AG09309 (cell line): Measurements from ENCODE around the gene PLPP7.

ENCODE experiments used
- DNase-seq: peaks from one replicate; pipeline ENCODE4 v3.0.0-alpha.2; 2010; ENCODE audit warnings: low read depth
- H3K4me3 ChIP-seq: 2 replicates; pipeline ENCODE4 v1.5.1; 2011; ENCODE audit warnings: mild to moderate bottlenecking, low read depth, low read length, moderate library complexity; ENCODE audit not compliant: control insufficient read depth
- CTCF ChIP-seq: IDR thresholded peaks from 2 replicates; pipeline ENCODE4 v1.5.1; 2011; ENCODE audit warnings: mild to moderate bottlenecking, low read depth, low read length, inconsistent platforms; ENCODE audit not compliant: insufficient read depth, control insufficient read depth; ENCODE audit errors: missing control alignments

Gene PLPP7

GRCh38 chr9:131291795-131292315 lies 2.3 kb downstream of the PLPP7 start:
- DNase-seq = no peak
- no peak overlapping the region for H3K4me3 ChIP-seq
- TF ChIP-seq CTCF = no peak

GRCh38 chr9:131292937-131293336 lies 3.4 kb downstream of the PLPP7 start:
- H3K4me3 ChIP-seq = no peak overlapping the region
- TF ChIP-seq CTCF = no peak

GRCh38 chr9:131296460-131296859 lies 6.9 kb downstream of the PLPP7 start:
- no peak for TF ChIP-seq CTCF
- no peak overlapping the region for H3K4me3 ChIP-seq
- no peak for DNase-seq

More at GRCh38 chr9:131292937-131293336, 3.4 kb downstream of the PLPP7 start:
- no peak for DNase-seq

DNA sequence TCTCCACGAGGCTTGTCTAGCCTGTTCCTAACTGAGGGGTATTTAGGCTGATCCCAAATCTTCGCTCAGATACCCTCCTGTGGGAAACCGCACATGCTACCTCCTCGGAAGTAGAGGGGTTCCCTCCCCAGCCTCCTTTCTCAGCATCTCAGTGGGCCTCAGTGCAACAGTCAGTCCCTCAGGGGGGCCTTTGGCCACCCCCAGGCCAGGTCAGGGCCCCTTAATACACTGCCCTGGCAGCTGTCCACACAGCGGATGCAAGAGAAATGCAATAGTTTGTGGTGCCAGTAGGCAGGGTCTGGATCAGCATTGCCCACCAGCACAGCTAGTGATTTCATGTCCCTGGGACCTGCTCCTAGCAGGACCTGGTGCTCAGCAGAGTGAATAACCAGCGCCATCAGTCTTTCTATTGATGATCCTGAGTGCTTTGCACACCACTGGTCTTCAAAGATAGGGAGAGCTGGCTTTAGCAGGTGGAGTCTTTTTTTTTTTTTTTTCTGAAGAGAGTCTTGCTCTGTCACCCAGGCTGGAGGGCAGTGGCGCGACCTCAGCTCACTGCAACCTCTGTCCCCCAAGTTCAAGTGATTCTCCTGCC lies 7.5 kb downstream of the PLPP7 start:
- DNase-seq = no peak
- TF ChIP-seq CTCF = no peak
- H3K4me3 ChIP-seq = no peak overlapping the region

DNA sequence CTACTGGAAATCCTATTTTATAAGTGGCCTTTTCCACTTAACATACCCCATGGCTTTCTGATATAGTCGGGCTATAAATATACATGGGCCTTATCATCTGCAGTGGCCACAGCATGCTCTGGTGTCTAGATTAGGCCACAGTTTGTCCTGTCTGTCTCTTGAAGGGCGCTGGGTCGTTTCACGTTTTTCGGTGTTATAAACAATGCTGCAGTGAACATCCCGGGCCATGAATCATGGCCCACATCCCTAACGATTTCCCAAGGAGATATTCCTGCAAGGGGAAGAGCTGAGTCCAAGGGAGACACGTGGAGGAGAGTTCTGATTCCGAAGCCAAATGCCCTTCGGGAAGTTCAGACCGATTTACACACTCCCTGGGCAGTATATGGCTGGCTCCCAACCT lies 8.4 kb downstream of the PLPP7 start:
- TF ChIP-seq CTCF = no peak
- no peak overlapping the region for H3K4me3 ChIP-seq
- peak; percentile 11 for DNase-seq

DNA sequence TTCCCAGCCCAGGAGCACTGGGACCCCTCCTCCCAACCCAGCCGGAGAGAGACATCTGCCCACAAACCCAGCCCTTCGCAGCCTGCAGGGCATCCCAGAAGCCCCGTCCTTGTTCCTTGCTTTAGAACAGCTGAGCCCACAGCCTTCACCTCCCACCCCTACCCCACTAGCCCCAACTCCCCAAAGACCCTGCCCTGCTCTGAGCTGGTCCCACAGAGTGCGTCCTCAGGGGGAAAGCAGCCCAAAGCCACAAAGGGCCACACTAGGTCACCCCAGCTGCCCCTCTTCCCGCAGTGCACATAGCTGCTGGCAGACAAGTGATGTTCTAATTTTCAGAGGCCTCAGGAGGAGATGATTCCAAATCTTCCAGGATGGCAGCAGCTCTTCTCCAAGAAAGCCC lies 8.8 kb downstream of the PLPP7 start:
- TF ChIP-seq CTCF = no peak
- no peak overlapping the region for H3K4me3 ChIP-seq
- DNase-seq = no peak
